Vagina (tissue), 2 donors: ENCODE results near the gene GTF3A. TPM values are rescaled to one million over a fixed set of nuclear protein-coding genes. Genes with fewer than 3 reads are reported as not detected.

Source experiments
- DNase-seq, 2 donors: peaks; one replicate each; pipeline ENCODE4 v3.0.0-alpha.2; 2017; ENCODE audit errors: extremely low spot score in 2 of 2
- H3K27ac ChIP-seq: fragments of 200-600 bp; sonication (generic); one replicate; pipeline ENCODE4 v1.5.1; 2019
- H3K27me3 ChIP-seq: fragments of 200-600 bp; sonication (generic); one replicate; pipeline ENCODE4 v1.5.1; 2019
- H3K36me3 ChIP-seq, 2 donors: fragments of 200-600 bp; sonication (generic); one replicate each; pipeline ENCODE4 v1.5.1; 2017 to 2019
- H3K4me1 ChIP-seq: fragments of 200-600 bp; sonication (generic); one replicate; pipeline ENCODE4 v1.5.1; 2019
- H3K4me3 ChIP-seq, 2 donors: fragments of 200-600 bp; sonication (generic); 1 replicate in 1 of 2; 2 replicates in 1 of 2; pipeline ENCODE4 v1.5.1; 2016 to 2019
- H3K9me3 ChIP-seq: fragments of 200-600 bp; sonication (generic); one replicate; pipeline ENCODE4 v1.5.1; 2019
- CTCF ChIP-seq, 3 experiments: fragments of 450-650 bp in 2 of 3; fragments of 200-600 bp in 1 of 3; sonication (generic) in 1 of 3; IDR thresholded peaks; one replicate each; pipeline ENCODE4 v1.5.1; 2017 to 2019; ENCODE audit warnings: antibody characterized with exemption in 3 of 3, mild to moderate bottlenecking in 2 of 3, moderate library complexity in 2 of 3
- POLR2A ChIP-seq, 2 donors: fragments of 450-650 bp; IDR thresholded peaks; one replicate each; pipeline ENCODE4 v1.6.1; 2017; ENCODE audit warnings: antibody characterized with exemption in 2 of 2, mild to moderate bottlenecking in 2 of 2, moderate library complexity in 2 of 2
- POLR2AphosphoS5 ChIP-seq, 2 donors: sonication (generic); formaldehyde crosslinking; IDR thresholded peaks; one replicate each; pipeline ENCODE4 v1.9.0; 2017; ENCODE audit warnings: antibody characterized with exemption in 2 of 2, mild to moderate bottlenecking in 2 of 2, low read depth in 1 of 2; ENCODE audit not compliant: insufficient read depth in 1 of 2
- intact Hi-C: fragments of 100-400 bp; cut with DNase I; formaldehyde crosslinking; loops from one replicate; pipeline ENCODE4 v1.15.1; 2023
- total RNA-seq: library from RNA; depleted of rRNA; stranded (reverse); fragments of >200 nt; gene quantifications from one replicate; pipeline ENCODE4 v1.2.3, GENCODE V29; 2016

GTF3A gene
- total RNA-seq, 1 donor from 2014 or later = 142 TPM

- TF ChIP-seq POLR2A (IDR thresholded peaks at IDR 0.05) (no peak), POLR2AphosphoS5 (IDR thresholded peaks at IDR 0.05; ENCODE audit: insufficient read depth in 1 of 2, low read depth in 1 of 2) (no peak), CTCF (IDR thresholded peaks at IDR 0.05) (no peak)
- Histone ChIP-seq H3K36me3 (peaks cover 0 to 27% of the 10 kb centered on the region in 2 donors), H3K27me3 (no peaks in the 10 kb centered on the region), H3K4me3 (no peak overlapping the region), H3K4me1 (peaks cover 17% of the 10 kb centered on the region), H3K27ac (no peak overlapping the region), H3K9me3 (no peaks in the 10 kb centered on the region)
- DNase-seq = no peak
- intact Hi-C loops = no loop called here
These were observed 17.7 kb downstream of the GTF3A start for GRCh38 chr13:27442071-27442647.

- no peak overlapping the region for H3K27ac ChIP-seq
- intact Hi-C loops = no loop called here
- H3K4me3 ChIP-seq = no peak overlapping the region
- H3K4me1 ChIP-seq = peaks cover 24% of the 10 kb centered on the region
- TF ChIP-seq POLR2A (IDR thresholded peaks at IDR 0.05) (no peak), CTCF (IDR thresholded peaks at IDR 0.05) (no peak), POLR2AphosphoS5 (IDR thresholded peaks at IDR 0.05; ENCODE audit: insufficient read depth in 1 of 2, low read depth in 1 of 2) (no peak)
- no peaks in the 10 kb centered on the region for H3K27me3 ChIP-seq
- DNase-seq = no peak
- H3K9me3 ChIP-seq = no peaks in the 10 kb centered on the region
- peaks cover 0 to 24% of the 10 kb centered on the region in 2 donors for H3K36me3 ChIP-seq
These were observed 18.4 kb downstream of the GTF3A start for GRCh38 chr13:27442797-27443196.

GRCh38 chr13:27446986-27447583, 22.7 kb downstream of the GTF3A start:
- TF ChIP-seq POLR2AphosphoS5 (IDR thresholded peaks at IDR 0.05; ENCODE audit: insufficient read depth in 1 of 2, low read depth in 1 of 2) (peak in 1 of 2 donors; percentile 33), POLR2A (IDR thresholded peaks at IDR 0.05) (no peak)
- DNase-seq = no peak
- no peak overlapping the region for H3K4me3 ChIP-seq
- no peaks in the 10 kb centered on the region for H3K9me3 ChIP-seq
- H3K27me3 ChIP-seq = no peaks in the 10 kb centered on the region
- peaks cover 48% of the 10 kb centered on the region for H3K4me1 ChIP-seq
- intact Hi-C loops = no loop called here
- H3K27ac ChIP-seq = peak overlapping the region; percentile 13
- no peaks in the 10 kb centered on the region for H3K36me3 ChIP-seq

GRCh38 chr13:27448308-27448707, 23.9 kb downstream of the GTF3A start:
- no peak for TF ChIP-seq POLR2A (IDR thresholded peaks at IDR 0.05)
- TF ChIP-seq CTCF (IDR thresholded peaks at IDR 0.05) = no peak
- TF ChIP-seq POLR2AphosphoS5 (IDR thresholded peaks at IDR 0.05; ENCODE audit: insufficient read depth in 1 of 2, low read depth in 1 of 2) = no peak
- intact Hi-C loops = no loop called here
- H3K4me3 ChIP-seq = no peak overlapping the region

GRCh38 chr13:27449081-27449603, 24.7 kb downstream of the GTF3A start:
- Histone ChIP-seq H3K9me3 (no peaks in the 10 kb centered on the region), H3K4me1 (peaks cover 39% of the 10 kb centered on the region), H3K4me3 (peak overlapping the region; percentile 82 to 85), H3K27ac (peak overlapping the region; percentile 93), H3K27me3 (no peaks in the 10 kb centered on the region), H3K36me3 (no peaks in the 10 kb centered on the region)
- intact Hi-C loops = no loop called here
- TF ChIP-seq CTCF (IDR thresholded peaks at IDR 0.05) = no peak
- no peak for TF ChIP-seq POLR2A (IDR thresholded peaks at IDR 0.05)
- no peak for TF ChIP-seq POLR2AphosphoS5 (IDR thresholded peaks at IDR 0.05; ENCODE audit: insufficient read depth in 1 of 2, low read depth in 1 of 2)
- DNase-seq = no peak

More at GRCh38 chr13:27448308-27448707, 23.9 kb downstream of the GTF3A start:
- no peaks in the 10 kb centered on the region for H3K36me3 ChIP-seq
- peaks cover 39% of the 10 kb centered on the region for H3K4me1 ChIP-seq
- DNase-seq = no peak
- no peaks in the 10 kb centered on the region for H3K27me3 ChIP-seq
- no peak overlapping the region for H3K27ac ChIP-seq
- H3K9me3 ChIP-seq = no peaks in the 10 kb centered on the region
